ENCODE results near the gene BCAP31.
"Not testable (repeated sequence)": the region's sequence is repeated elsewhere in the genome, so short reads cannot be mapped to it uniquely, and the experiment has no call there.

DNA sequence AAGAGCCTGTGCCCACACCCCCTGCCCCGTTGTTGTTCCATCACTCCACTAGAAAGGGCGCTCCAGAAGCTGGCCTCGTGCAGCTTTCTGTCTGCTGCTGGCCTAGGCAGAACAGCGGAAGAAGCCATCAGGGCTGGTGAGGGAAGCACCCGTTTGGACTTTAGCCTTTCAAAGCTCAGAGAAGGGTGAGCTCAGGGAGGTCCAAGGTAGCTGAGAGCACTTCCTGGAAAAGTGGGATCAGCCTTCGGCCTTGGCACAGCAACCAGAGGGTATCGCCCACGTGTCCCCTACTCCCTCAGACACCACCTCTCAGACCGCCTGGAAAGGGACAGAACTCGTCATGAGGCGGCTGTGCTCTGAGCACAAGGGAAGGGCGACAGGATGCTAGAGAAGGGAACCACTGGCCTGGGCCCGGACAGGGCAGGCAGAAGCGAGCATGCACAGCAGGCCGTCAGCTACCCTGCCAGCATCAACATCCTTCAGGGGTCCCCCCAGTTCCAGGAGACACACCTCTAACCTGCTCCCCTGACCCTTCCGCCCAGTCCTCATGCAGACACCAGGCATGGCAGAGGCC is 24.9 kb downstream of the BCAP31 start:
- TF ChIP-seq, protein P1, sequence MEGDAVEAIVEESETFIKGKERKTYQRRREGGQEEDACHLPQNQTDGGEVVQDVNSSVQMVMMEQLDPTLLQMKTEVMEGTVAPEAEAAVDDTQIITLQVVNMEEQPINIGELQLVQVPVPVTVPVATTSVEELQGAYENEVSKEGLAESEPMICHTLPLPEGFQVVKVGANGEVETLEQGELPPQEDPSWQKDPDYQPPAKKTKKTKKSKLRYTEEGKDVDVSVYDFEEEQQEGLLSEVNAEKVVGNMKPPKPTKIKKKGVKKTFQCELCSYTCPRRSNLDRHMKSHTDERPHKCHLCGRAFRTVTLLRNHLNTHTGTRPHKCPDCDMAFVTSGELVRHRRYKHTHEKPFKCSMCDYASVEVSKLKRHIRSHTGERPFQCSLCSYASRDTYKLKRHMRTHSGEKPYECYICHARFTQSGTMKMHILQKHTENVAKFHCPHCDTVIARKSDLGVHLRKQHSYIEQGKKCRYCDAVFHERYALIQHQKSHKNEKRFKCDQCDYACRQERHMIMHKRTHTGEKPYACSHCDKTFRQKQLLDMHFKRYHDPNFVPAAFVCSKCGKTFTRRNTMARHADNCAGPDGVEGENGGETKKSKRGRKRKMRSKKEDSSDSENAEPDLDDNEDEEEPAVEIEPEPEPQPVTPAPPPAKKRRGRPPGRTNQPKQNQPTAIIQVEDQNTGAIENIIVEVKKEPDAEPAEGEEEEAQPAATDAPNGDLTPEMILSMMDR (IDR thresholded peaks at IDR 0.05) = not testable (repeated sequence)
- TF ChIP-seq, protein P2, sequence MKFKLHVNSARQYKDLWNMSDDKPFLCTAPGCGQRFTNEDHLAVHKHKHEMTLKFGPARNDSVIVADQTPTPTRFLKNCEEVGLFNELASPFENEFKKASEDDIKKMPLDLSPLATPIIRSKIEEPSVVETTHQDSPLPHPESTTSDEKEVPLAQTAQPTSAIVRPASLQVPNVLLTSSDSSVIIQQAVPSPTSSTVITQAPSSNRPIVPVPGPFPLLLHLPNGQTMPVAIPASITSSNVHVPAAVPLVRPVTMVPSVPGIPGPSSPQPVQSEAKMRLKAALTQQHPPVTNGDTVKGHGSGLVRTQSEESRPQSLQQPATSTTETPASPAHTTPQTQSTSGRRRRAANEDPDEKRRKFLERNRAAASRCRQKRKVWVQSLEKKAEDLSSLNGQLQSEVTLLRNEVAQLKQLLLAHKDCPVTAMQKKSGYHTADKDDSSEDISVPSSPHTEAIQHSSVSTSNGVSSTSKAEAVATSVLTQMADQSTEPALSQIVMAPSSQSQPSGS (CRISPR knock-in tag; IDR thresholded peaks at IDR 0.05; ENCODE audit: borderline replicate concordance, low read depth) = not testable (repeated sequence)
- TF ChIP-seq FOXJ3 (CRISPR knock-in tag; IDR thresholded peaks at IDR 0.05; ENCODE audit: borderline replicate concordance); SMAD4 (CRISPR knock-in tag; IDR thresholded peaks at IDR 0.05); ZNF416 (CRISPR knock-in tag; IDR thresholded peaks at IDR 0.05): not testable (repeated sequence)
- TF ChIP-seq, protein P3, sequence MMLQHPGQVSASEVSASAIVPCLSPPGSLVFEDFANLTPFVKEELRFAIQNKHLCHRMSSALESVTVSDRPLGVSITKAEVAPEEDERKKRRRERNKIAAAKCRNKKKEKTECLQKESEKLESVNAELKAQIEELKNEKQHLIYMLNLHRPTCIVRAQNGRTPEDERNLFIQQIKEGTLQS (CRISPR knock-in tag; conservative IDR thresholded peaks at IDR 0.05) = not testable (repeated sequence)
- TF ChIP-seq, protein P4, sequence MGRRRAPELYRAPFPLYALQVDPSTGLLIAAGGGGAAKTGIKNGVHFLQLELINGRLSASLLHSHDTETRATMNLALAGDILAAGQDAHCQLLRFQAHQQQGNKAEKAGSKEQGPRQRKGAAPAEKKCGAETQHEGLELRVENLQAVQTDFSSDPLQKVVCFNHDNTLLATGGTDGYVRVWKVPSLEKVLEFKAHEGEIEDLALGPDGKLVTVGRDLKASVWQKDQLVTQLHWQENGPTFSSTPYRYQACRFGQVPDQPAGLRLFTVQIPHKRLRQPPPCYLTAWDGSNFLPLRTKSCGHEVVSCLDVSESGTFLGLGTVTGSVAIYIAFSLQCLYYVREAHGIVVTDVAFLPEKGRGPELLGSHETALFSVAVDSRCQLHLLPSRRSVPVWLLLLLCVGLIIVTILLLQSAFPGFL (CRISPR knock-in tag; IDR thresholded peaks at IDR 0.05; ENCODE audit: borderline replicate concordance) = not testable (repeated sequence)
- TF ChIP-seq, protein P5, sequence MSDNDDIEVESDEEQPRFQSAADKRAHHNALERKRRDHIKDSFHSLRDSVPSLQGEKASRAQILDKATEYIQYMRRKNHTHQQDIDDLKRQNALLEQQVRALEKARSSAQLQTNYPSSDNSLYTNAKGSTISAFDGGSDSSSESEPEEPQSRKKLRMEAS (CRISPR knock-in tag; IDR thresholded peaks at IDR 0.05) = not testable (repeated sequence)

Measured in WTC11 (cell line).